Neuronal stem cell (in vitro differentiated cells): ENCODE results near the gene NKX2-3.

Experiments
- DNase-seq: peaks from one replicate; pipeline ENCODE4 v3.0.0-alpha.2; 2013; ENCODE audit warnings: low spot score
- H2AFZ ChIP-seq: one replicate; pipeline ENCODE4 v1.6.1; 2013; ENCODE audit warnings: mild to moderate bottlenecking, low read length, inconsistent platforms
- H2AK5ac ChIP-seq: 2 replicates; pipeline ENCODE4 v1.6.1; 2013; ENCODE audit warnings: low read depth, mild to moderate bottlenecking, inconsistent platforms, low read length, moderate library complexity, mixed read lengths
- H2BK120ac ChIP-seq: 2 replicates; pipeline ENCODE4 v1.6.1; 2013; ENCODE audit warnings: low read depth, mild to moderate bottlenecking, inconsistent platforms, low read length, moderate library complexity, mixed read lengths
- H2BK12ac ChIP-seq: one replicate; pipeline ENCODE4 v1.6.1; 2013; ENCODE audit warnings: low read length, inconsistent platforms
- H2BK15ac ChIP-seq: 2 replicates; pipeline ENCODE4 v1.6.1; 2013; ENCODE audit warnings: mild to moderate bottlenecking, low read length, inconsistent platforms, mixed read lengths
- H2BK5ac ChIP-seq: one replicate; pipeline ENCODE4 v1.6.1; 2013; ENCODE audit warnings: inconsistent platforms, mild to moderate bottlenecking, low read length, moderate library complexity
- H3K14ac ChIP-seq: one replicate; pipeline ENCODE4 v1.6.1; 2013; ENCODE audit warnings: low read length, inconsistent platforms
- H3K18ac ChIP-seq: 2 replicates; pipeline ENCODE4 v1.6.1; 2013; ENCODE audit warnings: low read length, inconsistent platforms
- H3K23ac ChIP-seq: 2 replicates; pipeline ENCODE4 v1.6.1; 2013; ENCODE audit warnings: low read depth, mild to moderate bottlenecking, mixed read lengths, low read length, inconsistent platforms; ENCODE audit not compliant: poor library complexity
- H3K27ac ChIP-seq: replicated peaks from 3 replicates; pipeline ENCODE4 v1.5.1; 2013; ENCODE audit warnings: low read length, inconsistent platforms
- H3K27me3 ChIP-seq, 3 experiments: 2 replicates each; pipeline ENCODE4 v1.6.1; 2013; ENCODE audit warnings: low read length in 3 of 3, mild to moderate bottlenecking in 2 of 3, inconsistent platforms in 1 of 3, low read depth in 1 of 3, mixed read lengths in 1 of 3, moderate library complexity in 1 of 3; ENCODE audit not compliant: control insufficient read depth in 3 of 3, insufficient read depth in 3 of 3
- H3K36me3 ChIP-seq, 2 donors: replicated peaks in 1 of 2; 2 replicates each; pipeline ENCODE4 v1.6.1; 2013; ENCODE audit warnings: low read length in 2 of 2; ENCODE audit not compliant: control insufficient read depth in 2 of 2, insufficient read depth in 2 of 2
- H3K4ac ChIP-seq: 2 replicates; pipeline ENCODE4 v1.6.1; 2013; ENCODE audit warnings: inconsistent platforms, mild to moderate bottlenecking, low read length, moderate library complexity
- H3K4me1 ChIP-seq, 2 donors: 1 replicate in 1 of 2; 2 replicates in 1 of 2; pipeline ENCODE4 v1.6.1; 2013; ENCODE audit warnings: low read length in 2 of 2, low read depth in 1 of 2; ENCODE audit not compliant: control insufficient read depth in 2 of 2, insufficient read depth in 1 of 2
- H3K4me2 ChIP-seq: one replicate; pipeline ENCODE4 v1.6.1; 2013; ENCODE audit warnings: mild to moderate bottlenecking, low read length, inconsistent platforms; ENCODE audit not compliant: insufficient read depth, poor library complexity, severe bottlenecking
- H3K4me3 ChIP-seq, 2 donors: 2 replicates each; pipeline ENCODE4 v1.5.1; 2013; ENCODE audit warnings: low read length in 2 of 2, mild to moderate bottlenecking in 2 of 2, inconsistent platforms in 1 of 2, moderate library complexity in 1 of 2
- H3K79me1 ChIP-seq: one replicate; pipeline ENCODE4 v1.6.1; 2013; ENCODE audit warnings: low read depth, mild to moderate bottlenecking, inconsistent platforms, low read length, moderate library complexity
- H3K9ac ChIP-seq: one replicate; pipeline ENCODE4 v1.6.1; 2013; ENCODE audit warnings: mild to moderate bottlenecking, low read depth, low read length, inconsistent platforms; ENCODE audit not compliant: poor library complexity
- H3K9me3 ChIP-seq, 2 donors: replicated peaks in 1 of 2; 2 replicates each; pipeline versions ENCODE3 to v1.6.1; 2013; ENCODE audit warnings: low read length in 2 of 2, mild to moderate bottlenecking in 2 of 2, inconsistent platforms in 1 of 2, low read depth in 1 of 2, mixed read lengths in 1 of 2, moderate library complexity in 1 of 2; ENCODE audit not compliant: control insufficient read depth in 2 of 2, insufficient read depth in 1 of 2
- H4K8ac ChIP-seq: one replicate; pipeline ENCODE4 v1.6.1; 2013; ENCODE audit warnings: low read depth, mild to moderate bottlenecking, inconsistent platforms, low read length, moderate library complexity
- H4K91ac ChIP-seq: one replicate; pipeline ENCODE4 v1.6.1; 2013; ENCODE audit warnings: low read length, low read depth, mild to moderate bottlenecking, inconsistent platforms; ENCODE audit not compliant: poor library complexity
- WGBS, 2 donors: extraction: QIAGEN DNeasy Blood & Tissue Kit; methylation state at CpG; one replicate each; pipeline ENCODE4 v1.1.7; 2013; ENCODE audit warnings: missing lambda C conversion rate in 2 of 2, mixed read lengths in 1 of 2; ENCODE audit not compliant: insufficient read length in 2 of 2, insufficient replicate concordance in 1 of 2; ENCODE audit errors: extremely low coverage in 2 of 2; 5-methylcytosine and 5-hydroxymethylcytosine counted together

The NKX2-3 gene

DNA sequence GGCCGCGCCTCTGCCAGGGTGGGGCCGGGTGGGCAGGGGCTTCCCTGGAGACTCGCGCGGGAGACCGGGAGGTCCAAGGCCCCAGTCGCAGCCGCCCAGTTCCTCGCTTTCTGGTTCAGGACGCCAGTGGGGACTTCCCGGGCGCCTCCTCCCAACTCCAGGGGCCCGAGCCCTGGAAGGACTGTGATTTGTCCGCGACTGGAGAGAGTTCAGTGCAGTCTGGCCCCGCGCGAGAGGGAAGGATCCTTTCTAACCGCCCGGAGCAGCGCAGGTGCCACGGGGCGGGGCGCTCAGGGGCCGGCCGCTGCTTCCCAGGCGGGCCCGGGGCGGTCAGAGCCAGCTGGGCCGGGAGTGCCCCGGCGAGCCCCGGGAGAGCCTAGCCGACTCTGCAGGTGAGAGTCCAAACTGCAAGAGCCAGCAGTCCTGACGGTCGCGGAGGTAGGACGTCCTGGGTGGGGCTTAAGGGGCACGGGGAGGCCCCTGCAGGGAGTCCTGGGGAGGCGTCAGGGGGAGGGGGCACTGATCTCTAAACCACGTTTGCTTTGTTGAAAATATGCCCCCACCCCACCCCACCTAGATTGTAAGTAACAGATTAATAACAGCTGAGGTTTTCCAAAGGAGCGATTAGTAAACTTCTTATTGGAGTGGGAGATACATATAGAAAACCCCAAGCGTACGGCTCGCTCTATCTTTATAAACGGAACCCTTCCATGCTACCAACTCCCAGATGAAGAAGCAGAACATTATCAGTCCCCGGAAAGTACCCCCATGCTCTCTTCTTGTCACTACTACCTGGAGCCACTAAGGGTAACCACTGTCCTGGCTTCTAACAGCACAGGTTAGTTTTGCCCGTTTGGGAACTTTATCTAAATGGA lies 8.2 kb downstream of the NKX2-3 start:
- Histone ChIP-seq H2BK5ac (no peak overlapping the region), H3K27ac (no peak overlapping the region), H3K23ac (no peak overlapping the region), H2BK12ac (no peak overlapping the region), H4K91ac (no peak overlapping the region), H3K36me3 (no peaks in the 10 kb centered on the region), H2BK120ac (no peak overlapping the region), H3K4me2 (no peak overlapping the region), H3K4me3 (no peak overlapping the region), H2AFZ (peak overlapping the region; percentile 76), H2AK5ac (peak overlapping the region; percentile 38), H2BK15ac (no peak overlapping the region), H3K9me3 (peaks cover 0 to 2% of the 10 kb centered on the region in 2 donors), H3K79me1 (no peaks in the 10 kb centered on the region), H3K9ac (no peak overlapping the region), H3K27me3 (peaks cover 22 to 95% (median 86%) of the 10 kb centered on the region in 3 experiments), H3K4ac (no peak overlapping the region), H3K18ac (peak overlapping the region; percentile 42), H4K8ac (no peak overlapping the region), H3K4me1 (peaks cover 8 to 10% of the 10 kb centered on the region in 2 donors), H3K14ac (no peak overlapping the region)
- no peak for DNase-seq
- no CpG with 5 or more reads among the region's 49 CpGs for WGBS, 2 donors

GRCh38 chr10:99544322-99544721 lies 11.6 kb downstream of the NKX2-3 start:
- Histone ChIP-seq H3K14ac (no peak overlapping the region), H4K8ac (no peak overlapping the region), H3K79me1 (no peaks in the 10 kb centered on the region), H3K27ac (no peak overlapping the region), H3K27me3 (peaks cover 15 to 92% (median 65%) of the 10 kb centered on the region in 3 experiments), H3K23ac (no peak overlapping the region), H2BK12ac (no peak overlapping the region), H3K9me3 (peaks cover 0 to 1% of the 10 kb centered on the region in 2 donors), H3K4me2 (no peak overlapping the region), H3K18ac (no peak overlapping the region), H3K4ac (no peak overlapping the region), H3K36me3 (no peaks in the 10 kb centered on the region), H2AFZ (no peak overlapping the region), H2AK5ac (no peak overlapping the region), H3K4me1 (no peaks in the 10 kb centered on the region), H2BK15ac (no peak overlapping the region), H4K91ac (no peak overlapping the region), H2BK120ac (no peak overlapping the region), H2BK5ac (no peak overlapping the region), H3K4me3 (no peak overlapping the region), H3K9ac (no peak overlapping the region)
- no peak for DNase-seq
- WGBS, 2 donors: no CpG with 5 or more reads among the region's 1 CpG

- Histone ChIP-seq H3K23ac (no peak overlapping the region), H3K36me3 (no peaks in the 10 kb centered on the region), H4K8ac (no peak overlapping the region), H3K9ac (no peak overlapping the region), H2BK120ac (no peak overlapping the region), H3K18ac (no peak overlapping the region), H3K4ac (no peak overlapping the region), H3K79me1 (no peaks in the 10 kb centered on the region), H3K4me1 (no peaks in the 10 kb centered on the region), H3K4me2 (no peak overlapping the region), H2BK5ac (no peak overlapping the region), H3K27me3 (peaks cover 0 to 82% (median 31%) of the 10 kb centered on the region in 3 experiments), H3K4me3 (no peak overlapping the region), H2AK5ac (no peak overlapping the region), H4K91ac (no peak overlapping the region), H2BK12ac (no peak overlapping the region), H2AFZ (no peak overlapping the region), H3K27ac (no peak overlapping the region), H2BK15ac (no peak overlapping the region), H3K9me3 (no peaks in the 10 kb centered on the region), H3K14ac (no peak overlapping the region)
- no CpG with 5 or more reads among the region's 2 CpGs for WGBS, 2 donors
- no peak for DNase-seq
Measured at GRCh38 chr10:99548041-99548530, 15.3 kb downstream of the NKX2-3 start.

DNA sequence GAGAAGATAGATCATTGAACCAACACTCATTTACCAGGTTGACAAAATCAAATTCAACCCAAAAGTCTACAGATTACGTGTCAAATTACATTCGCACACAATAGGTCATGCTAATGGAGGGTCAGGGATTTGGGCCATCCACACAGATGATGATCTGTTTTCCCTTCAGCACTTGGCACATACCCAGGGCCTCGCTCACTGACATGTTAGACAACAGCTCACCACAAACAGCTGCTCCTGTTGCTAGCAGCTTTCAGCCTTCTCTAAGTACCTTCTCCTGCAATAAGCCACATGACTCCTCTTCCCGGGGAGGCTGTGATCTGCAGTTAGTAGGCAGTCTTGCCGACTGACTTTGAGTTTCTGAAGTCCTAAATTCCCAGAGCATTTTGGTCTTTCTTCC lies 18.4 kb downstream of the NKX2-3 start:
- no peak overlapping the region for H2BK5ac ChIP-seq
- no peak overlapping the region for H3K27ac ChIP-seq
- H2AFZ ChIP-seq: no peak overlapping the region
- H3K27me3 ChIP-seq: peaks cover 0 to 82% (median 9%) of the 10 kb centered on the region in 3 experiments
- no peaks in the 10 kb centered on the region for H3K9me3 ChIP-seq
- no peak overlapping the region for H3K4me3 ChIP-seq
- H2BK12ac ChIP-seq: no peak overlapping the region
- H3K9ac ChIP-seq: no peak overlapping the region
- H3K18ac ChIP-seq: no peak overlapping the region
- H2AK5ac ChIP-seq: no peak overlapping the region
- no CpG with 5 or more reads among the region's 5 CpGs for WGBS, 2 donors
- no peak overlapping the region for H4K91ac ChIP-seq
- H3K79me1 ChIP-seq: no peaks in the 10 kb centered on the region
- no peak overlapping the region for H2BK15ac ChIP-seq
- H4K8ac ChIP-seq: no peak overlapping the region
- no peak for DNase-seq
- no peak overlapping the region for H3K14ac ChIP-seq
- no peak overlapping the region for H3K23ac ChIP-seq
- H3K36me3 ChIP-seq: no peaks in the 10 kb centered on the region
- no peak overlapping the region for H3K4me2 ChIP-seq
- no peak overlapping the region for H2BK120ac ChIP-seq
- H3K4me1 ChIP-seq: peaks cover 0 to 2% of the 10 kb centered on the region in 2 donors
- H3K4ac ChIP-seq: no peak overlapping the region
